ENCODE measurements around the gene TMEM37.

TMEM37 gene

GRCh38 chr2:119462574-119462973 lies 30.9 kb downstream of the TMEM37 start:
- DNase-seq, result no peak

GRCh38 chr2:119463136-119463535 lies 31.5 kb downstream of the TMEM37 start:
- DNase-seq, result no peak

- no peak for DNase-seq
Observed at GRCh38 chr2:119463990-119464389, 32.3 kb downstream of the TMEM37 start.

GRCh38 chr2:119464981-119465380 lies 33.3 kb downstream of the TMEM37 start:
- no peak for DNase-seq

- DNase-seq, result no peak
Observed at GRCh38 chr2:119465687-119466086, 34.0 kb downstream of the TMEM37 start.

GRCh38 chr2:119466373-119466772 lies 34.7 kb downstream of the TMEM37 start:
- DNase-seq, result no peak

GRCh38 chr2:119468154-119468955 lies 36.7 kb downstream of the TMEM37 start:
- DNase-seq, result no peak

- no peak for DNase-seq
Observed at GRCh38 chr2:119469131-119469530, 37.5 kb downstream of the TMEM37 start.

- DNase-seq, result no peak
Observed at GRCh38 chr2:119469661-119470297, 38.1 kb downstream of the TMEM37 start.

- DNase-seq, result no peak
Observed at GRCh38 chr2:119472749-119473148, 41.1 kb downstream of the TMEM37 start.

GRCh38 chr2:119473621-119474370 lies 42.1 kb downstream of the TMEM37 start:
- DNase-seq, result no peak

- DNase-seq, result no peak
Observed at GRCh38 chr2:119474371-119475224, 42.9 kb downstream of the TMEM37 start.

- DNase-seq, result no peak
Observed at GRCh38 chr2:119475225-119475856, 43.7 kb downstream of the TMEM37 start.

GRCh38 chr2:119475857-119476244 lies 44.2 kb downstream of the TMEM37 start:
- no peak for DNase-seq

- peak; percentile 22 to 33 for DNase-seq
Observed at GRCh38 chr2:119476301-119477112, 44.9 kb downstream of the TMEM37 start.

- DNase-seq, result no peak
Observed at GRCh38 chr2:119477113-119477505, 45.5 kb downstream of the TMEM37 start.

- DNase-seq, result no peak
Observed at GRCh38 chr2:119478188-119478977, 46.7 kb downstream of the TMEM37 start.

- DNase-seq, result no peak
Observed at GRCh38 chr2:119478978-119479295, 47.3 kb downstream of the TMEM37 start.

- no peak for DNase-seq
Observed at GRCh38 chr2:119480184-119480583, 48.5 kb downstream of the TMEM37 start.

GRCh38 chr2:119480718-119481142 lies 49.1 kb downstream of the TMEM37 start:
- no peak for DNase-seq
